RPMI7951 (cell line): ENCODE results near the gene SORBS2. TPM values are rescaled to one million over a fixed set of nuclear protein-coding genes. Genes with fewer than 3 reads are reported as not detected.

Source experiments
- DNase-seq: peaks from one replicate; pipeline ENCODE4 v3.0.0-alpha.2; 2012; ENCODE audit warnings: low read depth
- total RNA-seq: library from RNA; depleted of rRNA; stranded (reverse); fragments of >200 nt; shearing (Covaris generic); gene quantifications from 2 replicates; pipeline ENCODE4 v1.2.3, GENCODE V29; 2014

Gene SORBS2
- total RNA-seq, 1 experiment from 2014 or later: 17.3 TPM

DNA sequence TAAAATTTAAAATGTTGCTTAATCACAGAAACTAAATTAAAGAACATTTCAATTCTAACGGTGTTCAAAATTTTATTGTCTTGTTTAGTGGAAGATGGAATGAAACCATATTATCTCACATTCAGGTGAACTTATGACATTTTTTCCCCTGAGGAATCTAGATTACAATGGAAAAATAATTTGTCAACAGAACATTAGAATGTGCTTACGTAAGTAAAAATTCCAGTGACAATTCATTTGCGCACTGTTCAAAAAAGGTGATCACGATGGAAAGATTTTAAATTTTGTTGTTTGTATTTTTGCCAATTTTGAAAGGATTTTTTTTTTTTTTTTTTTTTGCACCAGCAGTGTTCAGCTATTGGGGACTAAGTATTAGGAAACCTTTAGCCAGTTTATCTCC, 23.3 kb upstream of the SORBS2 start:
- no peak for DNase-seq

GRCh38 chr4:185834778-185835177, 22.8 kb upstream of the SORBS2 start:
- DNase-seq: no peak

DNA sequence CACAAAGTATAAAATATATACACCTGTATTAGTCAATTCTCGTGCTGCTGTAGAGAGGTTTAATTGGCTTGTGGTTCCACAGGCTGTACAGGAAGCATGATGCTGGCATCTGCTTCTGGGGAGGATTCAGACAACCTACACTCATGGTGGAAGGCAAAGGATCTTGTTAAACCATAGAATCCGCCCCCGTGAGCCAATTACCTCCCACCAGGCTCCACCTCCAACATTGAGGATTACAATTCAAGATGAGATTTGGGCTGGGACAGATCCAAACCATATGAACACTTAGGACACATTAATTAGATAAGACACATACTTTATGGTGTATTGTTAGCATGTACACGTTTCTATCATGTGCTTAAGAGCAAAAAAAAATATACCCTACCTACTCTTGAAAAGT, 22.1 kb upstream of the SORBS2 start:
- DNase-seq: no peak

DNA sequence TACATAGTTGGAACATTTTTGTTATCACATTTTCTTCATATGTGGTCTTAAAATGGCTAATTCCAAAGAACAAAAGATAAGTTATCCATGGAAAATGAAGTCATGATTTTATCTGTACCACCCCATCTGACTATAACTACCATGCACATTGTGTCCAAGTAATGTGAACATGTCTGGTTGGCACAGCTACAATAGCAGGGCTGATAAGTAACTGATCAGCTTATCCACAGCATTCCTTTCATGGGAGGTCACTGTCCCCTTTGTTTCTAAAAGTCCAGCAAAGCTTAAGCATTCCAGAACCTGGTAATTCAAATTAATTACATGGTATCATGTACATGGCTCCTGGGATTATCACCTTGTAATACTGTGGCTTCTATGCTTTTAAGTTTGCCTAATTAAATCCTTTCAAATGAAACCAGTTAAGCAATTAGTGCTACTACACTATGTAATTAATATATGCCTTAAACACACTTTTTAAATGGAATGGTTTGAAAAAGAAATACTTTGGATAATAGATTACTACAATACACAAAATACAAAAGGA, 21.1 kb upstream of the SORBS2 start:
- peak; percentile 34 for DNase-seq

GRCh38 chr4:185831125-185831815, 19.3 kb upstream of the SORBS2 start:
- DNase-seq: no peak

GRCh38 chr4:185830263-185830994, 18.4 kb upstream of the SORBS2 start:
- DNase-seq: no peak

GRCh38 chr4:185826381-185826780, 14.4 kb upstream of the SORBS2 start:
- no peak for DNase-seq

GRCh38 chr4:185825737-185826136, 13.7 kb upstream of the SORBS2 start:
- DNase-seq: no peak

- no peak for DNase-seq
Observed at GRCh38 chr4:185822791-185823190, 10.8 kb upstream of the SORBS2 start.

DNA sequence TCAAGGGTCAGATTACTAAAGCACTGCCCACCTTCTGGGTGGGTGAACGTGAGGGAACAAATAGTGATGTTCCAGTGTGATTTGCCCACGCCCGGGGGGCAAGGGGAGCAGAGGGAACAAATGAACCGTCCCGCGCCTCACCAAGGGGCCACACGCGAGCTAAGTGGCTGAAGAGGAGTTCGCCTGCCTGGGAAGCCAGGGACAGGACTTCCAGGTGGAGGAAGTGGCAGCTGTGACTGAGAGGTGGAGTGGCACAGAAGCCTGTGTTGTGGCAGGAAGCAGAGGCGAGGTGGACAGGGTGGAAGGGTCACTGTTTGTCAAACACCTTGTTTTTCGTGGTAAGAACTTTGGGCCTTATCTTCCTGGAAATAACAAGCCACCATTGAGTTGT, 9.0 kb upstream of the SORBS2 start:
- no peak for DNase-seq

DNA sequence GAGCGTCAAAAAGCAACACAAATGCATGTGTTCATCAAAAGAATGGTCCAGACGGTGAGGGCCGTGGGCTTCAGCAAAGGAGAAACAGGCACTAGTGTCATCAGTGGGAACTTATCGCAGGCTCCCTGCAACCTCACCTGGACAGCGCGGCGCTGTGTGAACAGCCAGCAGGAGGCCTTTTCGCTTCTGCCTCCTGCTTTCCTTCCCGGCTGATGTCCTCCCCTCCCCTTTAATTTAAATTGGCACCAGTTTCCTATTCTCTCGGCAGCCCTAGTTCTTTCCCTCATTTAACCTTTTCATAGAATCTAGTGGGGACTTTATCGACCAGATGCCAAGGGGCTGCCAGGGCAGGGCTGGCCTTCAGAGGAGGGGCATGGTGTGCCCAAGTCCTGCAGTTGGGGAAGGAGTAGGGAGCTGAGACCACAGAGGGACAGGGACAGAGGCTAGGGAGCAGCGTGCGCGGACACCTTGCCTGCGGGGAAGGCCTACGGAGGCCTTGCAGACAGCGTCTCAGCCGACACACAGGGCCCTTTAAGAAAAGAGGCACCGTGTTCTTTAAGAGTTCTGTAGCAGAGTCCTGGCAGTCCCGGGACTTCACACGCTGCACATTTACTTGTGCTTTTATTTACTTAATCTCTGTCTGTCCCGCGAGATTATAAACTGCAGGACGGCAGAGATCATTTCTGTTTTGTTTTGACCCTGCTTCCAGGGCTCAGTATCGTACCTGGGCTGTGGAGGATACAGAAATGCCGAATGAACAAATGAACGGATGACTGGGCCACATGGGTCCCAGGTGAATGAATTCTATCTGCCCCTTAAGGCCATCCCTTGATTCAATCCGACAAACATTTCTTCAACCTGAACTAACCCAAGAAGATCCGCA, 8.4 kb upstream of the SORBS2 start:
- DNase-seq: no peak

DNA sequence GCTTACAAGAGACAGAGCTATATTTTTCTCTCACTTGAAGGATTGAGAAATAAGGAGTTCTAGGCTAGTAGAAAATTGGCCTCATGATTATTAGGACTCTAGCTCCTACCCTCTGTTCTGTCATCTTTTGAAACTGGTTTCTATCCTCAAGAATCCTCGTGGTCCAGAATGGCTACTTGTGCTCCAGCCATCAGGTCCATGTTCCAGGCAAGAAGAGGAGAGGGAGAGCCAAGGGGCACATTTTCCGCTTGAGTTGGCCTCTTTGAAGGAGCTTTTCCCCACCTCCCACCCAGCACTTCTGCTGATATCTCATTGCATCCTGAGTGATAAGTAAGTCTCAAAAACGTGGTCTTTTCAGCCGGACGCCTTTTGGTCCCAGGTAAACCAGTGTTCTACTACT, 7.2 kb upstream of the SORBS2 start:
- DNase-seq: no peak

GRCh38 chr4:185817403-185817818, 5.4 kb upstream of the SORBS2 start:
- no peak for DNase-seq

- DNase-seq: no peak
Observed at GRCh38 chr4:185813133-185813532, 1.1 kb upstream of the SORBS2 start.

DNA sequence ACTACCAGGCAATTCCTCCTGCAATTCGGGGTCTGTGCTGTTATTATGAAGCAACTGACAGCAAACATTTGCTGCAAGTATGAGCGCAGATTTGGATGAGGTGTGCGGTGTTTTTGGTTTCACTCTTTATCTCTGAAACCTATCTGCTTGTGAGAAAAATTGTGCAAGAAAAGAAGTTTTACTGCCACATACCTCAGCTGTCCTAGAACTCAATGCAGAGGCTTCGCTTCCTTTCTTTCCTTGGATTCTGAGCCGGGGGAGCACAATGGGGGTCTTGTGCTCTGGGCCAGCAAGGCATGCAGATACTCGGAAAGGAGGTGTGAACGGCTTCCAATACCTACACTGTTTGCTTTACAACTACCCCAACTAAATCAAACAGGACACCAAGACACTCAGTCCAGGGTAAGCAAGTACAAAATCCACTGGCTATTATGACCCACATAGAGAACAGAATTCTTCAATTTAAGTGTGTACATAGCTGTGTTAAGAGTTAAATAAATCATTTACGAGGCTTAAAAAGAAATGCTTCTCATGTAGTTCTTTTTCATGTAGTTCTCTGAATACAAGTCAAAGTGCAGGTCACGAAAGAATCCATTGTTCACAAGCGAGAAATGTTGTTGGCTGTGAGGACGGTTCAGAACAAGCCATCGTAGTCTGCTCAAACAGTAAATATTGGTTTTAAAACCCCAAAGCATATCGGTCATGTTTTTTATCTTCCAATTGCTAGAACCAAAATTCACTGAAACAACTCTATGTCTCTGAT, 1.1 kb downstream of the SORBS2 start:
- peak; percentile 9 for DNase-seq

GRCh38 chr4:185809533-185810071, 2.4 kb downstream of the SORBS2 start:
- no peak for DNase-seq

DNA sequence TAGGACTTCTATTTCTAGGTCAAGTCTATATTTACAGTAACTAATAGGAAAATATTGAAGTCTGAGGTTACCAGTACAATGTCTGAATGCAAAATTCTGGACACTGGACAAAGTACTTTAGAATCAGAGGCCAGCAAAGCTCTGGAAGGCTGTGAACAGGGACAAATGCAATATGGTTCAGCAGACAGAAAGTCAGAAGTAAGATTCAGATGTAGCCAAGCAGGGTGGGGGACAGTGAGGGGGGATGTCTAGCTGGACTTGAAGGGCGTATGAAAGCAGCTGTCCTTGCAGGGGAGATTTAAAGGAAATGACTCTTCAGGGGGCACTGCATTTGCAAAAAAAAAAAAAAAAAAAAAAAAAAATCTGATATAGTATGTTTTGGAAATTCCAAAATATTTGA, 2.9 kb downstream of the SORBS2 start:
- DNase-seq: no peak

GRCh38 chr4:185805979-185806378, 6.0 kb downstream of the SORBS2 start:
- DNase-seq: no peak

DNA sequence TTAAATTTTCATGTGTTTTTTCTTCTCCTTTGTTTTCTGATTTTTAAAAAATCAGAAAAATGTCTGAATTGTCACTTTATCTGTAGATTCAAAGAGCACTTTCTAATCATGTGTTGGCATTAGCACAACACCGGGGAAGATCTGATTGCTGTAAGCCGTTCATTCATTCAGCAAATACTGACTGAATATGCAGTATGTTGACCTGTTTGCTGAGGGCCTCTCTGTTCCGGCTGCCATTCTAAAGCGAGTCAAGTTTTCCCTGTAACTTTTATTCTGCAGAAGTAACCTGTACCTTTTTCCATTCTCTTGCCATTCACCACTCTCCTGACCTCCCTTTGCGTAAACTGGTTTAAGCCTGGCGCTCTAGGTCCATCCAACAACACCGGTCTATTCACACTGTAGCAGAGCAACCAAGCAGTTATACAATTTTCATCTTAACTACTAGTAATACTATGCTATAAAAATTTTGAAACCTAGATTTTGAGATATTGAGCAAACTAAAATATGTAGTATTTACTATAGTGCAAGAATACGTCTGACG, 6.7 kb downstream of the SORBS2 start:
- no peak for DNase-seq

DNA sequence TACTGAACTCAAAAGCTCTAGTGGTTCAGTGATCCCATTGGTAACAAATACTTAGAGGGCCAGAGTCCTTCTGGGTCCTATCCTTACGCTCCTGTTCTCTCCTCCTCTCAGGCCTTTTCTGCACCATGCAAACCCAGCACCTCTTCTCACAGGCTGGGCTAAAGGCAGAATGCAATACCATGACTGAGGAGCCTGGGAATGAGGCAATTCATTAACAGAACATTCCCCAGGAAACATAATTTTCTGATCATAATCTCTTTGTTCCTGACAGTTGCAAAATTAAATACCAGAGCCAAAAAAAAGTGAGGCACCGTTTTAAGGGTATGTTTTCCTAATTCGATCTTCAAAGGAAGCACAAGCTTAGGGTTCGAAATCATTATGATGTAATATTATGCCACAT, 9.0 kb downstream of the SORBS2 start:
- no peak for DNase-seq

GRCh38 chr4:185801471-185801870, 10.5 kb downstream of the SORBS2 start:
- DNase-seq: no peak
